ENCODE measurements around the gene WASHC2C. TPM values are rescaled to one million over a fixed set of nuclear protein-coding genes. Genes with fewer than 3 reads are reported as not detected.
"Not testable (repeated sequence)": the region's sequence is repeated elsewhere in the genome, so short reads cannot be mapped to it uniquely, and the experiment has no call there.

The WASHC2C gene
- 10 to 100 TPM; 32.2 to 49.7 (median 39.9) TPM for total RNA-seq

DNA sequence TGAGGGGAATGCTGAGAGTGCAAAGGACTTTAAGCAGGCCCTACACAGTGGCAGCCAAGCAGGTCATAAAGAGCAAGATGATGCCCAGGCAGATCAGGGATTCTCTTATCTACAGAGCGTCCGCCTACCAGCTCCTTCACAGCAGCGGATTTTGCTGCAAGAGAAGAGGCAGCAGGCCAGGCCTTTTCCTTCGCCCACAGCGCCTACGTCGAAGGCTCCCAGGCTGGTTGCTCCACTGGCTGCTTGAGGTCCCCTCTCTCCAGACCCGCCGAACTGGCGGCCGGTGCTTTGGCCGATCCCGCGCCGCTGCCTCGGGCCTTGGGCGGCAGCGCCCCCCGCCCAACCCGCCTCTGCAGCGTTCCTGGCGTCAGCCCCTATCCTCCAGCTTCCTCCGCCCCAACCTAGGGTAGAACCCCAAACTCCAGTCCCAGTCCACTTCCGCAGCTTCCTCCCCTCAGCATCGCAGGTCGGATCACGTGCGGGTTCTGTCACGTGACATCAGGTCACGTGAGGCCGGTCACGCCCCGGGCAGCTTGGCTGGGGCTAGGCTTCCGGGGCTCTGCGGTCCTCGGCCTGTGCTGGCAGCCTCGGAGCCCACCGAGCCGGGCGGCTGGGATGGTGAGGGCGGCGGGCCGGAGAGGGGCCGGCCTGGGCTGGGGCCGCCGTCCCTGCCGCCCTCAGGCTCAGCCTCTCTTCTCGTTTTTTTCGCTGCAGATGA lies at the start of gene WASHC2C:
WASHC2C (plus strand) TSS at position 564 of the 718 bp plus-strand sequence; CDS start at position 616, 52 bp downstream.
- Histone ChIP-seq H3K4me3 (replicated peaks in 1 of 3) (peak within 1 kb of the TSS; percentile 48 to 94 (median 66)), H3K27ac (peak within 1 kb of the TSS; percentile 69 to 78 (median 69))
- H3K4me1 ChIP-seq; H3K36me3 ChIP-seq; H3K27me3 ChIP-seq; intact Hi-C loops (cut with DNase I); H3K9me3 ChIP-seq: not testable (repeated sequence)
- WGBS, 2 donors = 1% methylated on average over 10 to 38 of the region's 49 CpGs
- TF ChIP-seq POLR2A (IDR thresholded peaks at IDR 0.05) = peak in 1 of 2 donors; percentile 58
- peak in 1 of 6 experiments; percentile 18 for TF ChIP-seq CTCF (IDR thresholded peaks at IDR 0.05)
- DNase-seq = peak; percentile 89 to 96

- H3K27ac ChIP-seq; H3K4me1 ChIP-seq; H3K36me3 ChIP-seq; H3K27me3 ChIP-seq; H3K4me3 ChIP-seq (replicated peaks in 1 of 3); DNase-seq; H3K9me3 ChIP-seq: not testable (repeated sequence)
- 83% methylated on average over 4 to 6 of the region's 14 CpGs for WGBS, 2 donors
- intact Hi-C loops (cut with DNase I) = loop anchor here (10.0 kb wide), 1 partner anchor 214 kb away; no protein-coding TSS in a partner anchor
Observed at GRCh38 chr10:45678467-45678866, 48.6 kb upstream of the WASHC2C start.

DNA sequence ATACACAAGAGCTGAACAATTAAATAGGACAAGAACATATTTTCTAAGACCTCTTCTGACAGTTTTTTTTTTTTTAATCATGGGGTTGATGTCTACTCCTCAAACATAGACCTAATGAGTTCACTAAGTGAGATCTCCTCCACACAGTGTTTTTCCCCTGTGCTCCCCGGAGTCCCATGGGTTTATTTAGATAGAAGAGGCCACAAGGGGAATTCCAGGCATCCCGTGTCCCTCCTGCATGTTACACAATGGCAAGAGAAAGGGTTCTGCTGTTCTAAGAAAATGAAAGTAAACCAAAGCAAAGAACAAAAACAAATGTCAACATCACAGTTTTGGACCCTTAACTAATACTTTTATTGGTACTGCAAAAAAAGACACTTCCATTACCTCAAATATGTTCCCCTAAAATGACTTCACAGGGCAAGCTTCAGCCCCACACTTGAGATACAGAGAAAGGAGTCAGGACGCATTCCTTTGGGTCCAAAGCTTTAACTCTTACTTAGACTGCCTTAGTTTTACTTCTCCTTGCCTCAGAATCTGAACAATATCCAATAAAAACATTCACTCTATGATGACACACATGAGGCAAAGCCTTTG lies 16.8 kb upstream of the WASHC2C start:
- H3K27me3 ChIP-seq; H3K4me3 ChIP-seq (replicated peaks in 1 of 3); H3K4me1 ChIP-seq; intact Hi-C loops (cut with DNase I); H3K9me3 ChIP-seq; DNase-seq; H3K27ac ChIP-seq; H3K36me3 ChIP-seq: not testable (repeated sequence)
- WGBS, 2 donors = 23 to 30% methylated on average over 3 of the region's 3 CpGs

DNA sequence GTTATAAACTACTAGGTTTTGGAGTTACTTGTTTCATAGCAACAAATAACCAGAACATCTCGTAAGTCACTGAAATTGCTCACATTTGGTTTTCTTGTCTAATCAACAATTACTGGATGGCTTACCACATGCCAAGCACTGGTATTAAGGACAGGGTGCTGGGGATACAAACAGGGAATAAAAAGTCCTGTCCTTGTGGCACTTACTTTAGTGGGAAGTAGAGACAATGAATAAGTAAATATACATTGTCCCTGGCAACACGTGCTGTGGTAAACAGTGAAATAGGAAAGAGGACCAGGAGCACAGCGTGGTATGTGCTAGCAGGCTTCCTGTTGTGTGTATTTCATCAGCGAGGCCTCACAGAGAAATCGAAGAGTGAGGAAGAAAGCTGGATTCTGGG lies 15.8 kb upstream of the WASHC2C start:
- H3K27me3 ChIP-seq; intact Hi-C loops (cut with DNase I); DNase-seq; H3K9me3 ChIP-seq; H3K27ac ChIP-seq; H3K4me3 ChIP-seq (replicated peaks in 1 of 3); H3K4me1 ChIP-seq; H3K36me3 ChIP-seq: not testable (repeated sequence)
- WGBS, 2 donors = 68% methylated on average over 3 to 4 of the region's 5 CpGs

- 72 to 74% methylated on average over 3 of the region's 3 CpGs for WGBS, 2 donors
- intact Hi-C loops (cut with DNase I); H3K36me3 ChIP-seq: not testable (repeated sequence)
Observed at GRCh38 chr10:45717053-45717452, 10.0 kb upstream of the WASHC2C start.

GRCh38 chr10:45717642-45718041 lies 9.4 kb upstream of the WASHC2C start:
- intact Hi-C loops (cut with DNase I); H3K27ac ChIP-seq; H3K27me3 ChIP-seq; H3K4me1 ChIP-seq; H3K36me3 ChIP-seq; H3K4me3 ChIP-seq (replicated peaks in 1 of 3); H3K9me3 ChIP-seq; DNase-seq: not testable (repeated sequence)
- 76 to 89% methylated on average over 1 of the region's 1 CpG for WGBS, 2 donors

More at GRCh38 chr10:45717053-45717452, 10.0 kb upstream of the WASHC2C start:
- DNase-seq; H3K4me3 ChIP-seq (replicated peaks in 1 of 3); H3K4me1 ChIP-seq; H3K9me3 ChIP-seq; H3K27me3 ChIP-seq; H3K27ac ChIP-seq: not testable (repeated sequence)

DNA sequence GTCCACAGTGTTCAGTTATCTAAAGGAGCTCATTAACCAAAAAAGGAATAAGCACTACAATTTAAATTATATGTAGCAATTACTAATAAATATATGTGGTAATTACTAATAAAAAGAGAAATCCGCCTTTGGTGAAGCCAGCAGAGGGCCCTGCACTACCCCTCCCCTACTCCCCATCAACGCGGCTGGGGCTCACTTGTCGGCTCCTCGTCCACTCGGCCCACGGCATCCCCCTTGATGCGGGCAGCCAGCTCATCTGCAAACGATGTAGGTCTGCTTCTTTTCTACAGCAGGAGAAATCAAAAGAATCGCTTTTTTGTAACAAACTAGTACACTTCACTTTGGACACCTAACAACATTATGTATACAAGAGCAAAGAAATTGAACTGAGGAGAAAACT lies 5.6 kb upstream of the WASHC2C start:
- DNase-seq; H3K36me3 ChIP-seq; H3K4me1 ChIP-seq; H3K27me3 ChIP-seq; H3K9me3 ChIP-seq; H3K27ac ChIP-seq; intact Hi-C loops (cut with DNase I); H3K4me3 ChIP-seq (replicated peaks in 1 of 3): not testable (repeated sequence)
- WGBS, 2 donors = 55 to 64% methylated on average over 10 of the region's 10 CpGs

DNA sequence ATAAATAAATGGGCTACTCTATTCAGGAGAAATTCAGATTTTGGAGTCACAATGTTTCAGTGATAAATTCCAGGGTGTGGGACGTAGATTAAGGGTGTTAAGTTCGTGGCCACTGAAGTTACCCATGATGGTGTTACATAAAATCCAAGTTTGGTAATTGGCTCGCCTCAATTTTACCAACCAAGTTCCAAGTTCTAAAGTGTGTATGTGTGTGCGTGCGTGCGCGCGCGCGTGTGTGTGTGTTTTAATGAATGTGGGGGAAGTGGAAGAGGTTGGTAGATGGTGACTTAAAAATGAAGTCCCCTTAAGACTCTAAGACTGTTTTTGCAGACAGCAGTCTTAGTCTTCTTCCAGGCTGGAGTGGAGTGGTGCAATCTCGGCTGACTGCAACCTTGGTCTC lies 3.2 kb upstream of the WASHC2C start:
- DNase-seq; H3K36me3 ChIP-seq; H3K4me3 ChIP-seq (replicated peaks in 1 of 3); H3K9me3 ChIP-seq; intact Hi-C loops (cut with DNase I); H3K27me3 ChIP-seq; H3K27ac ChIP-seq; H3K4me1 ChIP-seq: not testable (repeated sequence)
- 90 to 93% methylated on average over 11 of the region's 11 CpGs for WGBS, 2 donors

GRCh38 chr10:45727421-45727965 lies 427 bp downstream of the WASHC2C start:
- H3K27me3 ChIP-seq; H3K9me3 ChIP-seq; H3K4me1 ChIP-seq; H3K36me3 ChIP-seq; intact Hi-C loops (cut with DNase I): not testable (repeated sequence)
- DNase-seq = peak in 1 of 2 donors; percentile 5
- 14 to 26% methylated on average over 2 to 4 of the region's 45 CpGs for WGBS, 2 donors
- H3K27ac ChIP-seq = peak overlapping the region; percentile 69 to 78 (median 69)
- H3K4me3 ChIP-seq (replicated peaks in 1 of 3) = peak overlapping the region; percentile 48 to 94 (median 66)

GRCh38 chr10:45734449-45734848 lies 7.4 kb downstream of the WASHC2C start:
- H3K27ac ChIP-seq; DNase-seq; H3K36me3 ChIP-seq; H3K9me3 ChIP-seq; intact Hi-C loops (cut with DNase I); H3K4me1 ChIP-seq; H3K27me3 ChIP-seq; H3K4me3 ChIP-seq (replicated peaks in 1 of 3): not testable (repeated sequence)
- 89 to 98% methylated on average over 2 of the region's 2 CpGs for WGBS, 2 donors
